ENCODE results near the gene MRPL9. TPM values are rescaled to one million over a fixed set of nuclear protein-coding genes. Genes with fewer than 3 reads are reported as not detected.
A peak's percentile ranks its signal among the peaks of the same experiment; 100 is the strongest.
"Not testable (repeated sequence)": the region's sequence is repeated elsewhere in the genome, so short reads cannot be mapped to it uniquely, and the experiment has no call there.

Gene MRPL9
- total and polyA plus RNA-seq, 3 experiments from 2014 or later: 132 to 195 (median 190) TPM

DNA sequence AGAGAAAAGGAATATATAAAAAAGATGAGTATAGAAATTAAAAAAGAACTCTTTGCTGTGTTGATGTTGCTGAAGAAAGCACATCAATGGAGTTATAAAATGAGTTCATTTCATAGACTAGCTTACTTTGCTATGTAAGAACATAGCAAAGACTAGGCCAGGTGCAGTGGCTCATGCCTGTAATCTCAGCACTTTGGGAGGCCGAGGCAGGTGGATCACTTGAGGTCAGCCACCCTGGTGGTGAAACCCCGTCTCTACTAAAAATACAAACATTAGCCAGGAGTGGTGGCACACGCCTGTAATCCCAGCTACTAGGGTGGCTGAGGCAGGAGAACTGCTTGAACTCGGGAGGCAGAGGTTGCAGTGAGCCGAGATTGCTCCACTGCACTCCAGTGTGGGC is 18.7 kb upstream of the MRPL9 start:
- DNase-seq; H3K4me1 Mint-ChIP-seq; H3K27me3 Mint-ChIP-seq; H3K4me3 Mint-ChIP-seq; H3K27ac ChIP-seq (ENCODE audit: low read depth, low read length); POLR2A ChIA-PET; H3K27ac Mint-ChIP-seq; H3K9me3 ChIP-seq (ENCODE audit: low read length); H3K9me3 Mint-ChIP-seq; H3K27me3 ChIP-seq (ENCODE audit: insufficient read depth, low read length, poor library complexity, severe bottlenecking); CTCF ChIA-PET; H3K4me3 ChIP-seq (ENCODE audit: low read length); H3K4me1 ChIP-seq (ENCODE audit: insufficient read depth, low read length): not testable (repeated sequence)
- H3K36me3 ChIP-seq (ENCODE audit: insufficient read depth, low read length): peaks cover 12% of the 10 kb centered on the region
- peaks cover 8 to 47% (median 20%) of the 10 kb centered on the region in 3 donors for H3K36me3 Mint-ChIP-seq

DNA sequence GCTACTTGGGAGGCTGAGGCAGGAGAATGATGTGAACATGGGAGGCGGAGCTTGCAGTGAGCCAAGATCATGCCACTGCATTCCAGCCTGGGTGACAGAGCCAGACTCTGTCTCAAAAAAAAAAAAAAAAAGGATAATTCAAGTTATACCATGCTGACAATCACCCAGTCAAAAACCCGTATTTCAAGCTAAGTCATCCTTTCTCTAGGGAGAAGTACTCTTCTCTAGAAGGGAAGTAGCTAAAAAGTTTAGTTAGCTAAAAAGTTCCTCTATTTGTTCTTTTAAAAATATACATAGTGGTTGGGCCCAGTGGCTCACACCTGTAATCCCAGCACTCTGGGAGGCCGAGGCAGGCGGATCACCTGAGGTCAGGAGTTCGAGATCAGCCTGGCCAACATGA is 17.4 kb upstream of the MRPL9 start:
- H3K27ac ChIP-seq (ENCODE audit: low read depth, low read length); H3K4me3 ChIP-seq (ENCODE audit: low read length); DNase-seq; H3K27ac Mint-ChIP-seq; H3K9me3 ChIP-seq (ENCODE audit: low read length); H3K4me1 Mint-ChIP-seq; H3K27me3 Mint-ChIP-seq; H3K4me3 Mint-ChIP-seq; H3K4me1 ChIP-seq (ENCODE audit: insufficient read depth, low read length); H3K27me3 ChIP-seq (ENCODE audit: insufficient read depth, low read length, poor library complexity, severe bottlenecking); H3K9me3 Mint-ChIP-seq; POLR2A ChIA-PET: not testable (repeated sequence)
- H3K36me3 Mint-ChIP-seq: peaks cover 12 to 60% (median 25%) of the 10 kb centered on the region in 3 donors
- peaks cover 24% of the 10 kb centered on the region for H3K36me3 ChIP-seq (ENCODE audit: insufficient read depth, low read length)
- CTCF ChIA-PET: interaction anchor here (0.7 kb wide), 1 partner anchor 20 kb away, joined by 3 read pairs; no protein-coding TSS in a partner anchor

DNA sequence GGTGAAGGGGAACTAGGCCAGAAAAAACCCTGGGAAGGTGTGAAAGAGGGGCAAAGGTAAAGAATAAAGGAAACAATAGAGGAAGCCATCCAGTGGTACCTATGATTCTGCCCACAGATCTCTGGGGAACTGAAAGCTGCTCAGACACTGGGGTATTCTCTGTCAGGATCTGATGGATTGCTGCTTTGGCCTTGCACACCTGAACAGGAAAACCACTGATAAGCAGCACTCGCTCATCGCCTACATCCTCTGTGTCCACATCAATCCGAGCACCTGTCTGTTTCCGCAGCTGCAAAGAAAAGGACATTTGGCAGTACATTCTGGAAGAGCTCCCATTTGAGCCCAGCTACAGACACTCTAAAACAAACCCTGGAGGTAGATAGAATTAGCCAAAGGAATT is 16.6 kb upstream of the MRPL9 start:
- CTCF ChIA-PET: no interaction called here
- no peaks in the 10 kb centered on the region for H3K9me3 ChIP-seq (ENCODE audit: low read length)
- POLR2A ChIA-PET: no interaction called here
- H3K4me1 Mint-ChIP-seq: no peaks in the 10 kb centered on the region
- DNase-seq: no peak
- peak overlapping the region in 2 of 8 donors; percentile 35 to 75 for H3K27ac Mint-ChIP-seq
- no peak overlapping the region for H3K27ac ChIP-seq (ENCODE audit: low read depth, low read length)
- no peaks in the 10 kb centered on the region for H3K27me3 Mint-ChIP-seq
- no peaks in the 10 kb centered on the region for H3K4me1 ChIP-seq (ENCODE audit: insufficient read depth, low read length)
- peaks cover 28% of the 10 kb centered on the region for H3K36me3 ChIP-seq (ENCODE audit: insufficient read depth, low read length)
- no peak overlapping the region for H3K4me3 Mint-ChIP-seq
- H3K4me3 ChIP-seq (ENCODE audit: low read length): no peak overlapping the region
- H3K9me3 Mint-ChIP-seq: no peaks in the 10 kb centered on the region
- H3K27me3 ChIP-seq (ENCODE audit: insufficient read depth, low read length, poor library complexity, severe bottlenecking): no peaks in the 10 kb centered on the region
- peaks cover 12 to 69% (median 32%) of the 10 kb centered on the region in 3 donors for H3K36me3 Mint-ChIP-seq

DNA sequence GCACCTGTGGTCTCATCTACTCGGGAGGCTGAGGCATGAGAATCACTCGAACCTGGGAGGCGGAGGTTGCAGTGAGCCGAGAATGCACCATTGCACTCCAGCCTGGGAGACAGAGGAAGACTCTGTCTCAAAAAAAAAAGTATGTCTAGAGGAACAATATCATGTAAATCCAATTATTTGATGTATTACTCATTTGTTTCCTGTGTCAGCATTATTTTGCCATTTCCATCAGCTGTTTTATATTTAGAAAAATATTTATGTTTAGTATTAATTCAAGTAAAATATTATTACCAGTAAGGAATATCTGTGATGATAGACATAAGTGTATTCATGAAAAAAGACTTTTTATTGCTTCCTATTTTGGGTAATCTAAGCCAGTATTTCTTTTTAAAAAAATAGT is 14.0 kb upstream of the MRPL9 start:
- H3K4me3 ChIP-seq (ENCODE audit: low read length): no peak overlapping the region
- Mint-ChIP-seq H3K27me3 (no peaks in the 10 kb centered on the region), H3K9me3 (no peaks in the 10 kb centered on the region), H3K36me3 (peaks cover 12 to 84% (median 34%) of the 10 kb centered on the region in 3 donors), H3K4me3 (no peak overlapping the region), H3K4me1 (no peaks in the 10 kb centered on the region), H3K27ac (no peak overlapping the region)
- ChIA-PET CTCF (no interaction called here), POLR2A (no interaction called here)
- DNase-seq: no peak
- peaks cover 35% of the 10 kb centered on the region for H3K36me3 ChIP-seq (ENCODE audit: insufficient read depth, low read length)
- H3K4me1 ChIP-seq (ENCODE audit: insufficient read depth, low read length): no peaks in the 10 kb centered on the region
- H3K9me3 ChIP-seq (ENCODE audit: low read length): no peaks in the 10 kb centered on the region
- H3K27me3 ChIP-seq (ENCODE audit: insufficient read depth, low read length, poor library complexity, severe bottlenecking): no peaks in the 10 kb centered on the region
- no peak overlapping the region for H3K27ac ChIP-seq (ENCODE audit: low read depth, low read length)

DNA sequence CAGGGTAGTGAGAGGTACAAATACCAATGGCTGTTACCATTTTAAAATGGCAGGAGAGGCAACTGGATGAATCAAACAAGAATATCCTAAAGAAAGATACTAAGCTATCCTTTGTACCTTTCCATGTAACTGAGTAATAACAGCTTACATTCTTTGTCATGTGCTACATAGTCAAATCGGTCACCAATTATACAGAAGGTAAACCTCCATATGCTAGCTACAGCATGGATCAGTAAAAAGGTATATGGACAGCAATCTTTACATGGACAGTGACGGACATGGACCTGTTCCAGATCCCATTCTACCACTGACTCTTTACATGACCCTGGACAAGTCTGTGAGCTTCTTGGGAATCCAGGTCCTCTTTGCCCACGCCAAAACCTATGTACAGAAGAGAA is 13.4 kb upstream of the MRPL9 start:
- Mint-ChIP-seq H3K27me3 (no peaks in the 10 kb centered on the region), H3K4me1 (no peaks in the 10 kb centered on the region), H3K27ac (no peak overlapping the region), H3K36me3 (peaks cover 12 to 80% (median 34%) of the 10 kb centered on the region in 3 donors), H3K4me3 (no peak overlapping the region), H3K9me3 (no peaks in the 10 kb centered on the region)
- CTCF ChIA-PET: no interaction called here
- no peak overlapping the region for H3K27ac ChIP-seq (ENCODE audit: low read depth, low read length)
- DNase-seq: no peak
- no peak overlapping the region for H3K4me3 ChIP-seq (ENCODE audit: low read length)
- H3K9me3 ChIP-seq (ENCODE audit: low read length): no peaks in the 10 kb centered on the region
- POLR2A ChIA-PET: no interaction called here
- H3K27me3 ChIP-seq (ENCODE audit: insufficient read depth, low read length, poor library complexity, severe bottlenecking): no peaks in the 10 kb centered on the region
- H3K36me3 ChIP-seq (ENCODE audit: insufficient read depth, low read length): peaks cover 35% of the 10 kb centered on the region
- no peaks in the 10 kb centered on the region for H3K4me1 ChIP-seq (ENCODE audit: insufficient read depth, low read length)

DNA sequence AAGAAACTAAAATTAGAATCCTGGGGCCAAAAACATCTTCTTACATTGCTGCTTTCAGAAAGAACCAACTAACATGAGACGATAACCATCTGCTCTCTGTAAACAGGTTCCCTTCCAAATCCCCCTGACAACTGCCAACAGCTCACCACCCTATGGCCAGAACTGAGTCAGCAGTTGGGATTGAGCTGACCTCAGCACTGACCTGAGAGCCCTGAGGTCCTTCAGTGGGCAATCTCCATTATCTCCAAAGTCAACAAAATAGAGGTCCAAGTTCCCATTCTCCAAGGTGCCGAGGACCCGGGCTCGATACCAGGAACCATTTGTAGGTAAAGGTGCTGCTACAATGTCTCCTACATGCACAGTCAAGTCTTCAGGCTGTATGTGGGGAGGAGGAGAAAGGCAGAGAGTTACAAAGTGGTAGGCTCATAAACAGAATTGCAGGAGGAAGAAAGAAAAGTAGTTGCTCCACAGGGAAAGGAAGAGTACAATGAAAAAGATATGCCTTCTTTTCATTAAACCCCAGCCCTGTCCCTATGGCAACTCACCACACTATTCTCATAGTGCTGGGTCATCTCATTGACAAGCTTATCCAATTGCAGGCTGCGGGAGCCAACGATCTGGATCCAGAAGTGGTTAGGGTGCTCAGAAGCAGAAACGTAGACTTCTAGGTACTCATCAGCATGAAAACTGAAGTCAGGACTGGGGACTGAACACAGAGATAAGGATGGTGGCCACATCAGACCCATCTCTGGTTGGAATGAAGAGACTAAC is 12.8 kb upstream of the MRPL9 start:
- CTCF ChIA-PET: interaction anchor here (1.4 kb wide), 1 partner anchor 13 kb away, joined by 4 read pairs; no protein-coding TSS in a partner anchor
- DNase-seq: no peak
- Mint-ChIP-seq H3K4me3 (no peak overlapping the region), H3K9me3 (no peaks in the 10 kb centered on the region), H3K27me3 (no peaks in the 10 kb centered on the region), H3K4me1 (no peaks in the 10 kb centered on the region), H3K27ac (peak overlapping the region in 1 of 8 donors; percentile 50), H3K36me3 (peaks cover 8 to 78% (median 31%) of the 10 kb centered on the region in 3 donors)
- H3K4me3 ChIP-seq (ENCODE audit: low read length): no peak overlapping the region
- no peaks in the 10 kb centered on the region for H3K27me3 ChIP-seq (ENCODE audit: insufficient read depth, low read length, poor library complexity, severe bottlenecking)
- no peaks in the 10 kb centered on the region for H3K9me3 ChIP-seq (ENCODE audit: low read length)
- H3K27ac ChIP-seq (ENCODE audit: low read depth, low read length): no peak overlapping the region
- H3K4me1 ChIP-seq (ENCODE audit: insufficient read depth, low read length): no peaks in the 10 kb centered on the region
- POLR2A ChIA-PET: no interaction called here
- H3K36me3 ChIP-seq (ENCODE audit: insufficient read depth, low read length): peaks cover 35% of the 10 kb centered on the region

DNA sequence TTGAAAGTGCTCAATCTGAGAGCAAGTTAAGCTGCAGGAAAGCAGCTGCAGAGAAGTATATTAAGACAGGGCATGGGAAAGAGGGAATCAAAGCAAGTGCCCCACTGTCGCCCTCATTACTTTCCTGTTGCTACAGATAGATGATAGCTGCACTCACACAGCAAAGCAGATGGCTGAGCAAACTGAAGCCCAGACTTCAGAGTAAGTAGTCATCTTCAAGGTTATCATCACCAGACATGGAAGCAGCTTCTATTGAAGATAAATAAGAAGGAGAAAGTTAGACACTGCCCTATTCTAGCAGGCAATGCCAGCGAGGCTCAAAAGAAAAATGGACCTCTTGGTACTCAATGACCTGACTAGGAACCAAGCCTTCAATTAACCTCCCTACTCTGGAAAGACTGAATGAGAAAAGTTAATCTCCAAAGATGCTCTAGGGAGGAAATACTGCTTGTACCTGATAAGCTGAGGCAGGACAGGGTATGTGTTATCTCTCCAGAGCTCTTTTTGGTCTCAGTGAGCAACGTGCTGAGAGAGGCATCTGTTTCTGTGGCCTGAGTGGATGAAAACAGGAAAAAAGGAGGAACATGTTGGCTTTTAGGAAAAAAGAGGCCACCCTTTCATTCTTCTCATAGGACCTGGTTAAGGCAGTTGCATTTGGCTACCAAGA is 11.1 kb upstream of the MRPL9 start:
- H3K27me3 Mint-ChIP-seq: no peaks in the 10 kb centered on the region
- POLR2A ChIA-PET: no interaction called here

DNA sequence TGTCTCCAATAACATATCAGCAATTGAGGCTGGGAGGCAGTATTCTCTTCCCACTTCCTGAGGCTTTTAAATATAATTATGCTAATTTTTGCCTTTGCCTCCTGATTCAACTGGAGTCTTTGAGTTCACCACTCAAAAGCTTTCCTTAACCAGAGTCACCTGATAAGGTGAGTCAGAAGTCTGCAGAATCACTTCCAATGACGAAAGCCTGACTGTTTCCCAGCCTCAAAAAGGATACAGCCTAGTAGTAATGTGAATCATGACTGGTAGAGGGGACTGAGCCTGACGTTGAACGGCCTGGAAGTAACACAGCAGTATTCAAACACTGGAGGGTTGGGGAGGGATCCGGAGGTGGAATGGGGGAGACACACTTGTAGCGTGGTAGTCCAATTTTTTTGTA is 10.4 kb upstream of the MRPL9 start:
- Histone ChIP-seq H3K27ac (ENCODE audit: low read depth, low read length) (no peak overlapping the region), H3K4me3 (ENCODE audit: low read length) (no peak overlapping the region), H3K36me3 (ENCODE audit: insufficient read depth, low read length) (peaks cover 34% of the 10 kb centered on the region), H3K4me1 (ENCODE audit: insufficient read depth, low read length) (no peaks in the 10 kb centered on the region), H3K27me3 (ENCODE audit: insufficient read depth, low read length, poor library complexity, severe bottlenecking) (no peaks in the 10 kb centered on the region), H3K9me3 (ENCODE audit: low read length) (no peaks in the 10 kb centered on the region)
- H3K9me3 Mint-ChIP-seq: no peaks in the 10 kb centered on the region
- ChIA-PET POLR2A (no interaction called here), CTCF (interaction anchor here (1.2 kb wide), 1 partner anchor 14 kb away, joined by 3 read pairs; no protein-coding TSS in a partner anchor)
- DNase-seq: no peak
- H3K27ac Mint-ChIP-seq: no peak overlapping the region
- H3K36me3 Mint-ChIP-seq: peaks cover 8 to 62% (median 21%) of the 10 kb centered on the region in 3 donors
- no peak overlapping the region for H3K4me3 Mint-ChIP-seq
- no peaks in the 10 kb centered on the region for H3K4me1 Mint-ChIP-seq
- H3K27me3 Mint-ChIP-seq: no peaks in the 10 kb centered on the region

More for the DNA sequence above, 11.1 kb upstream of the MRPL9 start:
- Mint-ChIP-seq H3K36me3 (peaks cover 8 to 69% (median 28%) of the 10 kb centered on the region in 3 donors), H3K9me3 (no peaks in the 10 kb centered on the region), H3K27ac (no peak overlapping the region), H3K4me1 (no peaks in the 10 kb centered on the region), H3K4me3 (no peak overlapping the region)
- CTCF ChIA-PET: interaction anchor here (1.2 to 1.4 kb wide), 2 partner anchors 15 kb away, joined by 3 to 4 read pairs; no protein-coding TSS in a partner anchor
- Histone ChIP-seq H3K9me3 (ENCODE audit: low read length) (no peaks in the 10 kb centered on the region), H3K4me1 (ENCODE audit: insufficient read depth, low read length) (no peaks in the 10 kb centered on the region), H3K27me3 (ENCODE audit: insufficient read depth, low read length, poor library complexity, severe bottlenecking) (no peaks in the 10 kb centered on the region), H3K4me3 (ENCODE audit: low read length) (no peak overlapping the region), H3K36me3 (ENCODE audit: insufficient read depth, low read length) (peaks cover 35% of the 10 kb centered on the region), H3K27ac (ENCODE audit: low read depth, low read length) (no peak overlapping the region)
- DNase-seq: no peak
